GM12878 (cell line): ENCODE results near the gene RGL1. TPM values are rescaled to one million over a fixed set of nuclear protein-coding genes. Genes with fewer than 3 reads are reported as not detected.

ENCODE experiments used
- BCL11A ChIP-seq: IDR thresholded peaks from 2 replicates; pipeline ENCODE4 v1.6.1; 2011; ENCODE audit warnings: low read depth, low read length
- EZH2 ChIP-seq: IDR thresholded peaks from 2 replicates; pipeline ENCODE4 v1.6.1; 2012; ENCODE audit warnings: low read depth, mild to moderate bottlenecking, control low read depth, inconsistent platforms, low read length, borderline replicate concordance; ENCODE audit not compliant: control insufficient read depth
- FOXM1 ChIP-seq: IDR thresholded peaks from 2 replicates; pipeline ENCODE4 v1.6.1; 2012; ENCODE audit warnings: low read depth, mild to moderate bottlenecking, inconsistent platforms, low read length, moderate library complexity
- HCFC1 ChIP-seq: fragments of 150-350 bp; IDR thresholded peaks from 2 replicates; pipeline ENCODE4 v1.6.1; 2014; ENCODE audit warnings: low read length
- HDAC2 ChIP-seq: fragments of 200-600 bp; sonication (generic); IDR thresholded peaks from 2 replicates; pipeline ENCODE4 v1.6.1; 2017
- HSF1 ChIP-seq: fragments of 150-350 bp; IDR thresholded peaks from 2 replicates; pipeline ENCODE4 v1.6.1; 2014; ENCODE audit warnings: mild to moderate bottlenecking, low read depth, low read length
- IRF5 ChIP-seq: fragments of 450-650 bp; IDR thresholded peaks from 2 replicates; pipeline ENCODE4 v1.6.1; 2017; ENCODE audit warnings: borderline replicate concordance
- MXI1 ChIP-seq: fragments of 150-350 bp; IDR thresholded peaks from 2 replicates; pipeline ENCODE4 v1.6.1; 2011; ENCODE audit warnings: low read depth, mild to moderate bottlenecking, inconsistent platforms, low read length, improper control_type of control experiment
- MYC ChIP-seq: IDR thresholded peaks from 2 replicates; pipeline ENCODE4 v1.6.1; 2011; ENCODE audit warnings: mild to moderate bottlenecking, low read length, moderate library complexity, inconsistent platforms; ENCODE audit not compliant: insufficient read depth, insufficient replicate concordance, insufficient read length, severe bottlenecking
- NFIC ChIP-seq: IDR thresholded peaks from 2 replicates; pipeline ENCODE4 v1.6.1; 2012; ENCODE audit warnings: low read depth, mild to moderate bottlenecking, inconsistent platforms, low read length, moderate library complexity
- PAX8 ChIP-seq: fragments of 450-650 bp; IDR thresholded peaks from 2 replicates; pipeline ENCODE4 v1.6.1; 2017; ENCODE audit warnings: mild to moderate bottlenecking, moderate library complexity
- RELA ChIP-seq: fragments of 450-650 bp; IDR thresholded peaks from 2 replicates; pipeline ENCODE4 v1.8.0; 2014; ENCODE audit warnings: borderline replicate concordance; ENCODE audit not compliant: partially characterized antibody
- REST ChIP-seq: IDR thresholded peaks from 2 replicates; pipeline ENCODE4 v1.6.1; 2012; ENCODE audit warnings: mild to moderate bottlenecking, low read depth, low read length
- RUNX3 ChIP-seq: IDR thresholded peaks from 2 replicates; pipeline ENCODE4 v1.6.1; 2012; ENCODE audit warnings: low read length, inconsistent platforms
- SMAD5 ChIP-seq: IDR thresholded peaks from 2 replicates; pipeline ENCODE4 v1.6.1; 2016; ENCODE audit warnings: antibody characterized with exemption, low read depth
- SUZ12 ChIP-seq: fragments of 200-600 bp; sonication (generic); IDR thresholded peaks from one replicate; pipeline ENCODE4 v1.6.1; 2018; ENCODE audit warnings: antibody characterized with exemption, mild to moderate bottlenecking; ENCODE audit not compliant: unreplicated experiment
- TARDBP ChIP-seq: IDR thresholded peaks from 2 replicates; pipeline ENCODE4 v1.6.1; 2016; ENCODE audit warnings: borderline replicate concordance
- TCF7 ChIP-seq: IDR thresholded peaks from 2 replicates; pipeline ENCODE4 v1.6.1; 2014; ENCODE audit warnings: antibody characterized with exemption, borderline replicate concordance
- ZZZ3 ChIP-seq: IDR thresholded peaks from 2 replicates; pipeline ENCODE4 v1.6.1; 2011; ENCODE audit warnings: low read depth; ENCODE audit not compliant: control insufficient read depth, insufficient read length
- polyA plus RNA-seq, 11 experiments: library from polyadenylated mRNA; depleted of rRNA in 4 of 11; unstranded in 6 of 11; stranded (reverse) in 5 of 11; fragments of >200 nt; fragmentation: Nextera tagmentation in 4 of 11; fragmentation: Illumina TruSeq in 1 of 11; extraction: Ambion mirVana in 4 of 11; extraction: Trizol in 1 of 11; gene quantifications; 1 replicate in 1 of 11; 2 replicates in 10 of 11; pipeline versions ENCODE4 v1.2.1 to v1.2.3, GENCODE V29; 2011 to 2016; ENCODE audit warnings: inconsistent platforms in 2 of 11, missing spikeins in 2 of 11, low read depth in 1 of 11
- total RNA-seq, 4 experiments: library from RNA; depleted of rRNA in 3 of 4; stranded (reverse); fragments of >200 nt in 3 of 4; fragmentation: Illumina TruSeq in 1 of 4; extraction: Trizol in 1 of 4; gene quantifications; 2 replicates each; pipeline versions ENCODE4 v1.2.1 to v1.2.3, GENCODE V29; 2013 to 2021
- TF ChIP-seq, protein P1 (sequence below): fragments of 450-650 bp; IDR thresholded peaks from 2 replicates; pipeline ENCODE4 v1.6.1; 2018; ENCODE audit warnings: mild to moderate bottlenecking, low read depth, moderate library complexity; ENCODE audit not compliant: partially characterized antibody
- TF ChIP-seq, protein P2 (sequence below): IDR thresholded peaks from 2 replicates; pipeline ENCODE4 v1.6.1; 2012; ENCODE audit warnings: low read depth, low read length, improper control_type of control experiment

The RGL1 gene
- total and polyA plus RNA-seq, 10 of the 15 experiments (the other 5 are each of a cell fraction or from before 2014, with no cell fraction given): 8.1 to 25.0 (median 19.0) TPM

GRCh38 chr1:183901748-183902330, 96.9 kb downstream of the RGL1 start (continued):
- TF ChIP-seq MYC (no peak), SMAD5 (no peak), ZZZ3 (no peak), HSF1 (no peak), EZH2 (no peak), MXI1 (no peak), HCFC1 (no peak), FOXM1 (peak; percentile 94; the same call in 1 of the 2 replicates), RUNX3 (peak; percentile 74), REST (no peak), IRF5 (no peak), HDAC2 (no peak), BCL11A (peak; percentile 38; the same call in 1 of the 2 replicates), RELA (no peak), TCF7 (no peak), SUZ12 (no peak), PAX8 (no peak), TARDBP (no peak), NFIC (peak; percentile 97)
- TF ChIP-seq, protein P1, sequence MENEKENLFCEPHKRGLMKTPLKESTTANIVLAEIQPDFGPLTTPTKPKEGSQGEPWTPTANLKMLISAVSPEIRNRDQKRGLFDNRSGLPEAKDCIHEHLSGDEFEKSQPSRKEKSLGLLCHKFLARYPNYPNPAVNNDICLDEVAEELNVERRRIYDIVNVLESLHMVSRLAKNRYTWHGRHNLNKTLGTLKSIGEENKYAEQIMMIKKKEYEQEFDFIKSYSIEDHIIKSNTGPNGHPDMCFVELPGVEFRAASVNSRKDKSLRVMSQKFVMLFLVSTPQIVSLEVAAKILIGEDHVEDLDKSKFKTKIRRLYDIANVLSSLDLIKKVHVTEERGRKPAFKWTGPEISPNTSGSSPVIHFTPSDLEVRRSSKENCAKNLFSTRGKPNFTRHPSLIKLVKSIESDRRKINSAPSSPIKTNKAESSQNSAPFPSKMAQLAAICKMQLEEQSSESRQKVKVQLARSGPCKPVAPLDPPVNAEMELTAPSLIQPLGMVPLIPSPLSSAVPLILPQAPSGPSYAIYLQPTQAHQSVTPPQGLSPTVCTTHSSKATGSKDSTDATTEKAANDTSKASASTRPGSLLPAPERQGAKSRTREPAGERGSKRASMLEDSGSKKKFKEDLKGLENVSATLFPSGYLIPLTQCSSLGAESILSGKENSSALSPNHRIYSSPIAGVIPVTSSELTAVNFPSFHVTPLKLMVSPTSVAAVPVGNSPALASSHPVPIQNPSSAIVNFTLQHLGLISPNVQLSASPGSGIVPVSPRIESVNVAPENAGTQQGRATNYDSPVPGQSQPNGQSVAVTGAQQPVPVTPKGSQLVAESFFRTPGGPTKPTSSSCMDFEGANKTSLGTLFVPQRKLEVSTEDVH: no peak
- TF ChIP-seq, protein P2, sequence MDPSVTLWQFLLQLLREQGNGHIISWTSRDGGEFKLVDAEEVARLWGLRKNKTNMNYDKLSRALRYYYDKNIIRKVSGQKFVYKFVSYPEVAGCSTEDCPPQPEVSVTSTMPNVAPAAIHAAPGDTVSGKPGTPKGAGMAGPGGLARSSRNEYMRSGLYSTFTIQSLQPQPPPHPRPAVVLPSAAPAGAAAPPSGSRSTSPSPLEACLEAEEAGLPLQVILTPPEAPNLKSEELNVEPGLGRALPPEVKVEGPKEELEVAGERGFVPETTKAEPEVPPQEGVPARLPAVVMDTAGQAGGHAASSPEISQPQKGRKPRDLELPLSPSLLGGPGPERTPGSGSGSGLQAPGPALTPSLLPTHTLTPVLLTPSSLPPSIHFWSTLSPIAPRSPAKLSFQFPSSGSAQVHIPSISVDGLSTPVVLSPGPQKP: no peak
